A172 (cell line): ENCODE measurements around the gene INPP5F. TPM values are rescaled to one million over a fixed set of nuclear protein-coding genes. Genes with fewer than 3 reads are reported as not detected.
"Not testable (repeated sequence)": the region's sequence is repeated elsewhere in the genome, so short reads cannot be mapped to it uniquely, and the experiment has no call there.

Experiments used
- DNase-seq: peaks from one replicate; pipeline ENCODE4 v3.0.0-alpha.2; 2015; ENCODE audit warnings: low spot score
- total RNA-seq: library from RNA; depleted of rRNA; stranded (reverse); fragments of >200 nt; shearing (Covaris generic); gene quantifications from 2 replicates; pipeline ENCODE4 v1.2.3, GENCODE V29; 2014

The INPP5F gene
- total RNA-seq, 1 experiment from 2014 or later = 33.2 TPM

DNA sequence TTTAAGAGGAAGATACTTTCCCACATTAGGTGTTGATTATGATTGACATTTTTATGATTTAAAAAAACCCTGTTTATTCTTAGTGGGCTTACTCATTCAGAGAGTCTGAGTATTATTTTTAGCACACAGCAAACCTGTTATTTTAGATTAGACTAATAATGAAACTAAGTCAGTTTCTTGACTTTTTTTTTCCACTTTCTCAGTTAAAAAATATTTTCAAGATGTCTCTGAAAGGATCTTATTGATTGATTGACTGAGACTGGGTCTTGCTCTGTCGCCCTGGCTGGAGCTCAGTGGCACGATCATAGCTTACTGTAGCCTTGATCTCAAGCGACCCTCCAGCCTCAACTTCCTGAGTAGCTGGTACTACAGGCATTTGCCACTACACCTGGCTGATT is 20.4 kb upstream of the INPP5F start:
- DNase-seq = no peak

DNA sequence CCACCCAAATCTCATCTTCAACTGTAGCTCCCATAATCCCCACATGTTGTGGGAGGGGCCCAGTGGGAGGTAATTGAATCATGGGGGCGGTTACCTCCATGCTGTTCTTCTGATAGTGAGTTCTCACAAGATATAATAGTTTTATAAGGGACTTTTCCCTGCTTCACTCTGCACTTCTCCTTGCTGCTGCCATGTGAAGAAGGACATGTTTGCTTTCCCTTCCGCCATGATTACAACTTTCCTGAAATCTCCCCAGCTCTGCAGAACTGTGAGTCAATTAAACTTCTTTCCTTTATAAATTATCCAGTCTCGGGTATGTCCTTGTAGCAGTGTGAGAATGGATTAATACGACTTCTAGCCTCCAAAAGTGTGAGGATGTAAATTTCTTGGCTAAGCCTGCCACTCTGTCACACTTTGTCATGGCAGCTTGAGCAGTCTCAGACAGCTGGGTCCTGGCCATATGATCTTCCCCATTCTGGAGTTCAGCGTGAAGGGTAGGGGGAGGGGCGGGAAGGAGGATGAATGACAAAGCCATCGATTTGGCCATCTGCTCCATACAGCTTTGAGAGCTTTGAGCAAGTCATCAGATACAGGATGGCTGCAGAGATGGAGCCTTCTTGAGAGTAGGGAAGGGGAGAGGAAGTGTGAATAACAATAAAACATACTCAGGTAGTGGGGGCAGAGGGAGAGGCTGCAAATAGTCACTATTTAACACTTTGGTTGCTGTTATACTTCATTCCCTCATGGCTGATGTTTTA is 19.1 kb upstream of the INPP5F start:
- no peak for DNase-seq

GRCh38 chr10:119707331-119707730 is 18.5 kb upstream of the INPP5F start:
- DNase-seq = not testable (repeated sequence)

DNA sequence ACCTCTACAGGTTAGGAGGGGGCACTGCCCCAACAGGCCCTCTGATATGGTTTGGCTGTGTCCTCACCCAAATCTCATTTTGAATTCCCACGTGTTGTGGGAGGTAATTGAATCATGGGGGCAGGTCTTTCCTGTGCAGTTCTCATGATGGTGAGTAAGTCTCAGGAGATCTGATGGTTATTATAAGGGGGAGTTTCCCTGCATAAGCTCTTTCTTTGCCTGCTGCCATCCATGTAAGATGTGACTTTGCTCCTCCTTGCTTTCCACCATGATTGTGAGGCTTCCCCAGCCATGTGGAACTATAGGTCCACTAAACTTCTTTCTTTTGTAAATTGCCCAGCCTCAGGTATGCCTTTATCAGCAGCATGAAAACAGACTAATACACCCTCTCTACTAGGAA is 14.9 kb upstream of the INPP5F start:
- DNase-seq = not testable (repeated sequence)

DNA sequence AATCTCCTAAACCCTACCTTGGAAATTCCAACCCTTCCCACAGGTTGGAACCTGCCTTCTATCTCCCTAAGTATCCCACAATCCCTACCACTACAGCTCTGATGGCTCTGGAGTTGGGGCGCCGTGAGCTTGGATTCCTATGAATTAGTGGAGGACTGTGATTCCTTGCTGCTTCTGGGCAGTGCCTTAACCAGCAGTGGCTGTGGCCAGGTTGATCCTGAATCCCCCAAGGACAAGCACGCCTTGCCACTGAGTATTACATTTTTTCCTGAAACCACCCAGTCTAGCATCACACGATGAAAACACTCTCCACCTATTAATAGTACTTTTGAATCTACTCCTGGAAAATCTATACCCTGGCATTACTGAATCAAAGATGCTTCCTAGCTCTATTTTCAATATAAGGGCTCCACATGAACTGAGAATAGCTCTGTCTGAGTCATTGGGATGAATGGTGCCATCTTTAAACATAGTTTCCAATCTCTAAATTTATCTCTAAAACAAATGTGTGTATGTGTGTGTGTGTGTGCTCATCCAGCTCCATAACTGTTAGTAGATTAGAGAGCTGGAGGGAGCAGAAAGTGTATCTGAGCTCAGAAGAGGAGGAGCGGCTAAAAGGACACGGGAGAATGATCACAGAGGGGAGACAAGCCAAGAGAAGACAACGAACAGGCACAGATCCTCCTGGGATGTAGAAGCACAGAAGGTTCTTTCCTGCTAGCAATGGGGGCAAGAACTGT is 11.9 kb upstream of the INPP5F start:
- DNase-seq = no peak

DNA sequence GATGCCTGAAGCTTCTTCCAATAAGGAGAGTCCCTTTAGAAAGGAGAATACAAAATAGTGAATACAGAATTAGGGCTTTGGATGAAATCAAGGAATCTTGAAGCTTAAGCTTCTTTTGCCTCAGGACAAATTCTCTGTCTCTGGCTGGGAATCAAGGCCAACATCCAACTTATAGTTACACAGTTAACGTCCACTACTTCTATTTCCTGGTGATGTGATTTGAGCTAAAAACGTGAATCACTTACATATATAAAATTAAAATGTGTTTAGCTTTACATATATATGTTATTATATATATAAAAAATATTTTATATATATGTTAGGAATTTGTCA is 11.4 kb upstream of the INPP5F start:
- no peak for DNase-seq

DNA sequence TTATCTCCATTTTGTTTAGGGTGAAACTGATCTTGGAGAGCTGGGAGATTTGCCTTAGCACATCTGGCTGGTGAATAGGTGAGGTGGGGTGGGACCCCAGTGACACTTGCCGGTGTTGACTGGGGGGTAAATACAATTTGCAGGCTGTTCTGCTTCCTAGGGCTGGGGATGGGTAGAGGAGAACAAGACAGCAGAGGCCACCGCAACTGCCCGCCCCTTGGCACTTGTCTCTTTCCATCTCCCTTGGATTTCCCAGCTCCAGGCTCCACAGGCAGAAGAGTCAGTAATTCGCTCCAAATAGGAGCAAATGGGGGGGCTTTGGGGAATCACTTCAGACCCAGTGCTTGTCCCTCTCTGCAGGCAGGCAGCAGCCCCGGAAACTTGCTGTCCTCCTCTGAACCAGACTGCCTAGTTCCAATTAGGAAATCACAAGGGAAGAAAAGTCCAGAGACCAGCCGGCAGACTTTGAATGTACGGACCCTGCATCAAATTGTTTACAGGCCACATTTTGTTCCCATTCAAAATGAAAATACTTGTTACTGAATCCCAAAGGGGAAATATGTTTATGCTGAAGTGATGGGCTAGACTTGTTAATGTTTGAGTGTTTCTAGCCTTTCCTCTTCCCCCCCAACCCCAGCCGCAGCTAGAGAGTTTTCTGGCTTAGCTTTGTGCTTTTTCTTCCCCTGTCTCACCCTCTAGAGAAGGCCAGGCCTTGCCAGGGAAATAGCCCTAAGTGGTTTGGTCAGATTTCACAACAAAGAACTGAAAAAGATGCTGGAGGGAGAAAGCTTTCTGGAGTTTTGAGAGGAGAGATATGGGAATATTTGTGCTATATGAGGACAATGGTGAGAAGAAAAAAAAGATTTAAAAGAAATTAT is 10.0 kb upstream of the INPP5F start:
- DNase-seq = no peak

- no peak for DNase-seq
Observed at GRCh38 chr10:119723161-119723560, 2.7 kb upstream of the INPP5F start.

DNA sequence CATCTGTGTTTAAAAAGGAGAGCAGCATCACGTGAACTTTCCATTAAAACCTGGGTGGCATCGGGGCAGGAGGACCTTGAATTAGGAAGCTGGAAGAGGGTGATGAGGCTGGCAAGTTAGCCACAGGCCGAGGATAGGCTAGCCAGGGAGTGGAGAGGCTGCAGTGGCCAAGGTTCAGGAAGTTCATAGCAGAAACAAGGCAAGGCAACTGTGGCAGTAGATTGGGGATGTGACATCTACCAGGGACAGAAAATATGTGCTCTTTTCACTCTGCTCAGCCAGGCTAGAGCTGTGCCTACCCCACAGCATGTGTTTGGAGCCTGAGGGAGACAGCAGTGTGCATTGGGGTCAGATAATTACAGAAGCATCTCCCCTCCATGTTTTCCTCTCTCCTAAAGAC is 2.2 kb upstream of the INPP5F start:
- no peak for DNase-seq

- DNase-seq = no peak
Observed at GRCh38 chr10:119724593-119725516, 995 bp upstream of the INPP5F start.

- DNase-seq = no peak
Observed at GRCh38 chr10:119725517-119725827, 378 bp upstream of the INPP5F start.

DNA sequence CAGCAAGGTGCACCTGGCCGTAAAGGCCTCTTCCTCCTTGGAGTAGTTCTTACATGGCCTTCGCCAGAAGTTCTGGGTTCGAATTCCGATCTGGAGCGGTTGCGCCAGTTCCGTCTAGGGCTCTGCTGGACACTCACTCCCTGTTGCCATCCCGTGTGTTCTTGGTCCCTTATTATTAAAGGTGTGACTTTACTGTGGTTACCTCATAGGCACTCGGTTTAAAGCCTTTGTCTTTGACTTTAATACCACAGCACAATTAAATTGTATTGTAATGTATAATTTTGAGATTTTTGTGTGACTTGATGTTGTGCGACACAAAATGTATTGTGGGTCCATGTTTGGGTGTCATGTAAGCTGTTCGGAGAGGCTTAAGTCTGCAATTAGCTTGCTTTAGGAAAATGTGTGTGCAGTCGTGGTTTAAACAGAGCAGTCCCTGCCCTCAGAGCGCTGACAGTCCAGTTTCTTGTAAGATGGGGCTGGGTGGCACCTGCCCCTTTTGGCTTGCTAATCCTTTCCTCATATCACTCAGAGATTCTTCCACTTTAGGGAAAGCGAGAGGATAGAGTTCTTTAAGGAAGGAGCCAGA is 919 bp downstream of the INPP5F start:
- DNase-seq = no peak

- DNase-seq = no peak
Observed at GRCh38 chr10:119728172-119728800, 2.4 kb downstream of the INPP5F start.

DNA sequence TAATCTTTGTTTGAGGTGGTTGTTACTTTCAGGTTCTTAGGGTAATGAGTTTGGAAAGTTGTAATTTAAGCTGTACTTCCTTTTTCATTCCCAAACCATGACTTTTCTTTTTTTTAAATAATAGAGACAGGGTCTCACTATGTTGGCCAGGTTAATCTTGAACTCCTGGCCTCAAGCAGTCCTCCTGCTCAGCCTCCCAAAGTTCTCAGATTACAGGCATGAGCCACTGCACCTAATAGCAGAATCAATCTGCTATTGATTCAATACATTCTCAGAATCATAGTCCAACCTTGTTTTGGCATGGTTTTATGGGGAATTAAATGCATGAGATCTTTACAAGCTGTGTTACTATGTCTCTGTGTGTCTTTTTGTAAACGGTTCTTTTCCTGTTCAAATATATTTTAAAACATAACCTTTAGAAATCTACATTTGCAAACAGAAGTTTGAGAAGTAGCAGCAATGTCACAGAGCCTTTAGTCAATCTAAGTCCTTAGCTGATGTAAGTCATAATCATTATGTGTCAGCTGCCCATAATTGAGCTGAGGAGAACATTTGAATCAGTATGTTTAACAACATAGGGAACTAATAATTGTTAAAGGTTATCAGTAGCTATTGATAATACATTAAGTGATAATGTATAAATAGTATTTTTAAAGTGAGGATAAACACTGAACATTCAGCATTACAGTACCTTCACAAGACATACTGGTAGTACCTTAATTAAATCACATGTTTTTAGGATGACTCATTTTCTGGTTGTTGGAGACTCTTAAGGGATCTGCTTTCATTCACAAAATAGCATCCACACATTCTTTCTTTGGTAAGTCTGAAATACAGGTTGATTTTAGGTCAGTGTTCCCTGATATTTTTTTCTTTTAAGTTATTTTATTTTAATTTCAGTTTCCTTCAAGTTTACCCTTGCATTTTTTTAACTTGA is 8.8 kb downstream of the INPP5F start:
- DNase-seq = peak; percentile 72

DNA sequence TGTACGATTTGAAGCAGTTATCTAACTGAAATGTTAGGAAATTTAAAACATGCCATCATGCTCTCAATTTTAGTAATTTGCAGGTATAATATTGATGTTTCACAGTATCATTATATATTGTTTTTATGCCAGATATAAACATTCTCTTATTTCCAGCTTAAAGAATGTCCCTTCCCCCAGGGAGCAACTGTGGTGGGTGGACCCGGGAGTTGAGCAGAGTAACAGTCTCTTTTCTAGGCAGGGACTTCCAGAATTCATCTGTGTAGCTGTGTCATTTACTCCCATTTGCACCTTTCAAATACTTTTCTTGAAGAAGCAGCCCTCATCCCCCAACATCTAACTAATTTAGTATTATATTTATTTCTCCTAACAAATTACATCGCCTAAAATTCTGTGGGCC is 9.6 kb downstream of the INPP5F start:
- DNase-seq = no peak

GRCh38 chr10:119736220-119736619 is 10.4 kb downstream of the INPP5F start:
- no peak for DNase-seq

- no peak for DNase-seq
Observed at GRCh38 chr10:119737039-119737663, 11.3 kb downstream of the INPP5F start.

DNA sequence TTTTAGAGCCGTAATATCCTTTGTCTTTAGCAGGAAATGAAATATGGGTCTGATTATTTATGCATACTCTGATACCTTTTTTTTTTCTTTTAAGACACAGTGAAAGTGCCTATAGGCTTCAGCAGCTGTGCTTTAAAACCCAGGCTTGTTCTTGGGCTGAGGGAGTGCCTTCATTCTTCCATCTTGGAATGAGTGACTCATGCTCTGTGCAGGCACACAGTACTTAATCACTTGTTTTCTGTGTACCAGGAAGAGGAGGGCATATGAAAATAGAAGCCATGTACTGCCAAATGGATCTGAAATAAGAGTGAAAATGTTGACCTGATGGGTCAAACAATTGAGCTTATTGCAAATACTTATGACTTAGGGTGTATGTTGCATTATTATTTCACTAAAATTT is 12.0 kb downstream of the INPP5F start:
- peak; percentile 82 for DNase-seq

- DNase-seq = no peak
Observed at GRCh38 chr10:119738962-119739361, 13.1 kb downstream of the INPP5F start.
